ENCODE data around the gene ITGB3.
"Not testable (repeated sequence)": the region's sequence is repeated elsewhere in the genome, so short reads cannot be mapped to it uniquely, and the experiment has no call there.

- TF ChIP-seq CTCF, POLR2A (IDR thresholded peaks at IDR 0.05): not testable (repeated sequence)
Measured at GRCh38 chr17:47268964-47269363, 15.3 kb downstream of the ITGB3 start.

Measured in uterus (tissue), 2 donors.